ENCODE data around the gene TSPAN18. TPM values are rescaled to one million over a fixed set of nuclear protein-coding genes. Genes with fewer than 3 reads are reported as not detected.

The TSPAN18 gene
- polyA plus RNA-seq, 1 of the 3 experiments (the other 2 are of a cell fraction): 0.72 TPM

GRCh38 chr11:44684859-44685281, 41.9 kb upstream of the TSPAN18 start:
- no peak overlapping the region; a peak in 1 of 4 replicates for H3K27ac ChIP-seq (ENCODE audit: low read depth in 2 of 2, low read length in 1 of 2)
- ChIA-PET CTCF (interaction anchor here (0.9 to 1.0 kb wide), 3 partner anchors 8 to 17 kb away, joined by 3 to 4 read pairs (median 3); no protein-coding TSS in a partner anchor), POLR2A (no interaction called here)
- H3K4me2 ChIP-seq: no peak overlapping the region
- peaks cover 11% of the 10 kb centered on the region; the same call in 1 of the 2 replicates for H3K27me3 ChIP-seq (ENCODE audit: insufficient read depth)
- no peak overlapping the region for H3K4me3 ChIP-seq (ENCODE audit: low read depth in 2 of 2, low read length in 1 of 2)
- TF ChIP-seq ZBTB33 (IDR thresholded peaks at IDR 0.05; ENCODE audit: borderline replicate concordance, low read depth): no peak
- TF ChIP-seq SMC3 (IDR thresholded peaks at IDR 0.05; ENCODE audit: low read depth, low read length): no peak
- TF ChIP-seq YY1 (IDR thresholded peaks at IDR 0.05; ENCODE audit: low read depth): no peak
- no peak for TF ChIP-seq NRF1 (IDR thresholded peaks at IDR 0.05; ENCODE audit: low read depth, low read length)
- no peak for TF ChIP-seq FOXM1 (IDR thresholded peaks at IDR 0.05; ENCODE audit: low read depth)
- no peak for TF ChIP-seq PBX3 (IDR thresholded peaks at IDR 0.05)
- no peak for TF ChIP-seq FOXJ3 (CRISPR knock-in tag; IDR thresholded peaks at IDR 0.05)
- TF ChIP-seq TEAD4 (IDR thresholded peaks at IDR 0.05; ENCODE audit: borderline replicate concordance, insufficient read depth): no peak
- no peak for TF ChIP-seq CHD2 (IDR thresholded peaks at IDR 0.05; ENCODE audit: low read length, partially characterized antibody)
- TF ChIP-seq MAX (IDR thresholded peaks at IDR 0.05; ENCODE audit: low read depth): no peak
- no peak for TF ChIP-seq MXI1 (IDR thresholded peaks at IDR 0.05; ENCODE audit: low read depth, low read length)
- TF ChIP-seq JUND (IDR thresholded peaks at IDR 0.05): no peak
- TF ChIP-seq RFX5 (IDR thresholded peaks at IDR 0.05; ENCODE audit: low read length): no peak
- no peak for TF ChIP-seq USF2 (IDR thresholded peaks at IDR 0.05; ENCODE audit: borderline replicate concordance, low read depth, low read length)
- peak; percentile 34; the same call in 1 of the 2 replicates for TF ChIP-seq GATA2 (CRISPR knock-in tag; IDR thresholded peaks at IDR 0.05)
- no peak for TF ChIP-seq TCF12 (IDR thresholded peaks at IDR 0.05)
- TF ChIP-seq EP300 (IDR thresholded peaks at IDR 0.05; ENCODE audit: borderline replicate concordance in 1 of 2, low read depth in 1 of 2, low read length in 1 of 2): peak in 1 of 2 experiments; percentile 50; a peak in 1 of 4 replicates
- TF ChIP-seq IRF3 (IDR thresholded peaks at IDR 0.05; ENCODE audit: low read depth, low read length): no peak
- no peak for TF ChIP-seq ELF1 (IDR thresholded peaks at IDR 0.05)
- TF ChIP-seq SIN3A (IDR thresholded peaks at IDR 0.05; ENCODE audit: borderline replicate concordance, low read depth, low read length): no peak
- peak; percentile 84 for TF ChIP-seq RCOR1 (IDR thresholded peaks at IDR 0.05; ENCODE audit: low read length)
- TF ChIP-seq NFIC (IDR thresholded peaks at IDR 0.05; ENCODE audit: borderline replicate concordance): no peak
- TF ChIP-seq USF1 (IDR thresholded peaks at IDR 0.05; ENCODE audit: borderline replicate concordance, low read depth): no peak
- no peaks in the 10 kb centered on the region for H4K20me1 ChIP-seq (ENCODE audit: insufficient read depth)
- no peaks in the 10 kb centered on the region for H3K79me2 ChIP-seq (ENCODE audit: insufficient read depth)
- no peak for DNase-seq
- H3K4me1 ChIP-seq (ENCODE audit: control insufficient read depth in 1 of 2, insufficient read depth in 2 of 2, low read depth in 1 of 2, low read length in 1 of 2): peaks cover 0 to 24% of the 10 kb centered on the region in 2 experiments; a peak in 1 of 4 replicates
- no peak overlapping the region for H2AFZ ChIP-seq (ENCODE audit: low read depth)
- H3K36me3 ChIP-seq (replicated peaks in 1 of 2; ENCODE audit: control insufficient read depth in 1 of 2, insufficient read depth in 2 of 2, low read length in 1 of 2): no peaks in the 10 kb centered on the region
- H3K9me2 ChIP-seq: no peaks in the 10 kb centered on the region
- H3K9ac ChIP-seq: no peak overlapping the region
- 57% methylated on average over 10 of the region's 10 CpGs for WGBS (ENCODE audit: low lambda C conversion rate)
- H3K9me3 ChIP-seq: no peaks in the 10 kb centered on the region
- no peaks in the 10 kb centered on the region for H3F3A ChIP-seq (replicated peaks; ENCODE audit: insufficient read depth)
